Lower lobe of right lung (tissue), 2 donors: ENCODE results near the gene NEMP1. TPM values are rescaled to one million over a fixed set of nuclear protein-coding genes. Genes with fewer than 3 reads are reported as not detected.
A peak's percentile ranks its signal among the peaks of the same experiment; 100 is the strongest.

Experiments
- ATAC-seq, 2 donors: fragments of 200-7000 bp; cut with Tn5 transposase; one replicate each; pipeline ENCODE4 v1.9.1; 2020 to 2022; ENCODE audit warnings: mild to moderate bottlenecking in 2 of 2, moderate library complexity in 2 of 2
- DNase-seq: peaks from one replicate; pipeline ENCODE4 v3.0.0-alpha.2; 2020
- H3K27ac ChIP-seq: fragments of 200-600 bp; one replicate; pipeline ENCODE4 v1.8.0; 2022
- H3K27me3 ChIP-seq: fragments of 200-600 bp; one replicate; pipeline ENCODE4 v1.8.0; 2022; ENCODE audit warnings: low read depth
- H3K36me3 ChIP-seq: fragments of 200-600 bp; one replicate; pipeline ENCODE4 v1.8.0; 2022; ENCODE audit warnings: mild to moderate bottlenecking
- H3K4me1 ChIP-seq: fragments of 200-600 bp; one replicate; pipeline ENCODE4 v1.8.0; 2022
- H3K4me3 ChIP-seq: fragments of 200-600 bp; one replicate; pipeline ENCODE4 v1.8.0; 2022; ENCODE audit warnings: mild to moderate bottlenecking
- H3K9me3 ChIP-seq: fragments of 200-600 bp; one replicate; pipeline ENCODE4 v1.8.0; 2022
- CTCF ChIP-seq: fragments of 200-600 bp; IDR thresholded peaks from one replicate; pipeline ENCODE4 v1.8.0; 2022; ENCODE audit warnings: antibody characterized with exemption, mild to moderate bottlenecking
- intact Hi-C: fragments of 100-400 bp; cut with DNase I; formaldehyde crosslinking; loops from one replicate; pipeline ENCODE4 v1.11.0; 2022
- total RNA-seq: library from RNA; stranded (reverse); fragmentation: NEBNext Ultra II Directional; extraction: Animal tissue kit (Norgen Biotek cat#: 25700); gene quantifications from one replicate; pipeline ENCODE4 v1.2.1, GENCODE V29; 2021
- donor health status: DM: no; HTN: yes; CAD: no; lungs with severe emphysema.

NEMP1 gene
- total RNA-seq, 1 donor from 2014 or later = 19.1 TPM

GRCh38 chr12:57093415-57094207 lies 15.0 kb upstream of the NEMP1 start:
- Histone ChIP-seq H3K27ac (peak overlapping the region; percentile 53), H3K9me3 (no peaks in the 10 kb centered on the region), H3K4me3 (no peak overlapping the region), H3K4me1 (peaks cover 47% of the 10 kb centered on the region), H3K36me3 (peaks cover 76% of the 10 kb centered on the region), H3K27me3 (no peaks in the 10 kb centered on the region)
- TF ChIP-seq CTCF = peak; percentile 57
- peak; percentile 73 for DNase-seq
- intact Hi-C loops = no loop called here
- peak; percentile 25 to 36 for ATAC-seq

GRCh38 chr12:57092876-57093414 lies 14.4 kb upstream of the NEMP1 start:
- TF ChIP-seq CTCF = no peak
- no peak overlapping the region for H3K4me3 ChIP-seq
- peaks cover 51% of the 10 kb centered on the region for H3K4me1 ChIP-seq
- no peaks in the 10 kb centered on the region for H3K27me3 ChIP-seq
- H3K27ac ChIP-seq = peak overlapping the region; percentile 53
- no peaks in the 10 kb centered on the region for H3K9me3 ChIP-seq
- peaks cover 70% of the 10 kb centered on the region for H3K36me3 ChIP-seq
- ATAC-seq (no peak), DNase-seq (no peak)
- intact Hi-C loops = no loop called here

GRCh38 chr12:57092529-57092862 lies 13.9 kb upstream of the NEMP1 start:
- Histone ChIP-seq H3K27ac (peak overlapping the region; percentile 53), H3K27me3 (no peaks in the 10 kb centered on the region), H3K4me3 (no peak overlapping the region), H3K36me3 (peaks cover 65% of the 10 kb centered on the region), H3K4me1 (peaks cover 52% of the 10 kb centered on the region), H3K9me3 (no peaks in the 10 kb centered on the region)
- intact Hi-C loops = no loop called here
- no peak for DNase-seq
- no peak for ATAC-seq
- no peak for TF ChIP-seq CTCF

- H3K27ac ChIP-seq = peak overlapping the region; percentile 88
- no peaks in the 10 kb centered on the region for H3K27me3 ChIP-seq
- DNase-seq (no peak), ATAC-seq (no peak)
- intact Hi-C loops = no loop called here
- H3K9me3 ChIP-seq = no peaks in the 10 kb centered on the region
- H3K4me1 ChIP-seq = peaks cover 52% of the 10 kb centered on the region
- TF ChIP-seq CTCF = no peak
- peaks cover 59% of the 10 kb centered on the region for H3K36me3 ChIP-seq
- peak overlapping the region; percentile 94 for H3K4me3 ChIP-seq
Measured at GRCh38 chr12:57091638-57092528, 13.3 kb upstream of the NEMP1 start.

GRCh38 chr12:57090924-57091637 lies 12.5 kb upstream of the NEMP1 start:
- H3K4me1 ChIP-seq = peaks cover 58% of the 10 kb centered on the region
- intact Hi-C loops = no loop called here
- ATAC-seq = no peak
- peak overlapping the region; percentile 94 for H3K4me3 ChIP-seq
- H3K36me3 ChIP-seq = peaks cover 51% of the 10 kb centered on the region
- no peaks in the 10 kb centered on the region for H3K27me3 ChIP-seq
- H3K9me3 ChIP-seq = no peaks in the 10 kb centered on the region
- H3K27ac ChIP-seq = peak overlapping the region; percentile 88
- no peak for TF ChIP-seq CTCF
- DNase-seq = no peak
